ENCODE measurements around the gene LMO1. TPM values are rescaled to one million over a fixed set of nuclear protein-coding genes. Genes with fewer than 3 reads are reported as not detected.

Gene LMO1
- total RNA-seq, 1 donor from 2014 or later, result 1.8 TPM

DNA sequence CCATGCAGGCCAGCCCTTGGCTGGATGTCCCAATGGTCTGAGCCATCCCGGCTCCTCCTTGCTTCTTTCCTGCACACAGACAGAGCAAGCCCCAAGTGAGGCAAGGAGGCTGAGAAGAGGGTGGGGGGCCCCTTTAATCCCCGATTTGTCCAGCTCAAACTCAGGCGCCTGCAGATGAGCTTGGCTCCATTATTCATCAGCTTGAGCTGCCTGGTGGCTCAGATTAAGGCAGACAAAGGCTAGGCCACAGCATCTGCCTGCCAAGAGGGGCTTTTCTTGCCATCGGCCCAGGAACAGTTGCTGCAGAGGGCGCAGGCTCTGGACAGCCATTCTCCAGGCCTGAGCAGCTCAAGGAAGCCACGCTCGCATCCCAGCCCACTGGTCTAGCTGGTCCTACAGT, 35.4 kb downstream of the LMO1 start:
- Mint-ChIP-seq H3K36me3 (ENCODE audit: low read depth) (no peaks in the 10 kb centered on the region), H3K27me3 (ENCODE audit: low read depth) (no peaks in the 10 kb centered on the region), H3K9me3 (no peaks in the 10 kb centered on the region), H3K4me3 (no peak overlapping the region), H3K4me1 (peaks cover 15% of the 10 kb centered on the region), H3K27ac (ENCODE audit: unreplicated experiment) (no peak overlapping the region)
- no peak for DNase-seq (ENCODE audit: low read depth, low spot score)
- TF ChIP-seq, protein P1, sequence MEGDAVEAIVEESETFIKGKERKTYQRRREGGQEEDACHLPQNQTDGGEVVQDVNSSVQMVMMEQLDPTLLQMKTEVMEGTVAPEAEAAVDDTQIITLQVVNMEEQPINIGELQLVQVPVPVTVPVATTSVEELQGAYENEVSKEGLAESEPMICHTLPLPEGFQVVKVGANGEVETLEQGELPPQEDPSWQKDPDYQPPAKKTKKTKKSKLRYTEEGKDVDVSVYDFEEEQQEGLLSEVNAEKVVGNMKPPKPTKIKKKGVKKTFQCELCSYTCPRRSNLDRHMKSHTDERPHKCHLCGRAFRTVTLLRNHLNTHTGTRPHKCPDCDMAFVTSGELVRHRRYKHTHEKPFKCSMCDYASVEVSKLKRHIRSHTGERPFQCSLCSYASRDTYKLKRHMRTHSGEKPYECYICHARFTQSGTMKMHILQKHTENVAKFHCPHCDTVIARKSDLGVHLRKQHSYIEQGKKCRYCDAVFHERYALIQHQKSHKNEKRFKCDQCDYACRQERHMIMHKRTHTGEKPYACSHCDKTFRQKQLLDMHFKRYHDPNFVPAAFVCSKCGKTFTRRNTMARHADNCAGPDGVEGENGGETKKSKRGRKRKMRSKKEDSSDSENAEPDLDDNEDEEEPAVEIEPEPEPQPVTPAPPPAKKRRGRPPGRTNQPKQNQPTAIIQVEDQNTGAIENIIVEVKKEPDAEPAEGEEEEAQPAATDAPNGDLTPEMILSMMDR (conservative IDR thresholded peaks at IDR 0.05), result no peak

- Mint-ChIP-seq H3K4me1 (peaks cover 23% of the 10 kb centered on the region), H3K9me3 (no peaks in the 10 kb centered on the region), H3K4me3 (no peak overlapping the region), H3K36me3 (ENCODE audit: low read depth) (no peaks in the 10 kb centered on the region), H3K27me3 (ENCODE audit: low read depth) (no peaks in the 10 kb centered on the region), H3K27ac (ENCODE audit: unreplicated experiment) (no peak overlapping the region)
- TF ChIP-seq, protein P1 (conservative IDR thresholded peaks at IDR 0.05), result no peak
- no peak for DNase-seq (ENCODE audit: low read depth, low spot score)
Measured at GRCh38 chr11:8227156-8228152, 36.2 kb downstream of the LMO1 start.

DNA sequence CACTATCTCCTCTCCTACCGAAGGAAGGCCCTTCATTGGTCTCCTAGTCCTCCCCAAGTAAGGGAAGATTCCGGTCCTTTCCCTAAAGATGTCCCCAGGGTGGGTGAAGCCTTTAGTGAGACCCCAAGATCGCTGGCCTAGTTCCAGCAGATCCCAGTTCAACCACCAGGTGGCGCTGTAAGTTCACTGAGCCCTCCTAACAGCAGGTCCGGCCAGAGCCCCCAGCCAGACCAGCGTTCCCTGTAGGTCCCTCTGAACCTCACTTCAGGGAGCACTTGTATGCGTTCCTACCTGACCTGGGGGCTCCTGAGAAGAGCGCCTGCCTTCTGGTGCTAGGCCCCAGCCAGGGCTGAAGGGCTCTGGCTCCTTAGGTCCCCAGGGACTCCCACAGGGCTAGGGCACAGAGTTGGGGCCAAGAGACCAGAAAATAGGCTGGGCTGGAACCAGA, 38.1 kb downstream of the LMO1 start:
- Mint-ChIP-seq H3K4me3 (no peak overlapping the region), H3K4me1 (peaks cover 24% of the 10 kb centered on the region), H3K27me3 (ENCODE audit: low read depth) (no peaks in the 10 kb centered on the region), H3K36me3 (ENCODE audit: low read depth) (no peaks in the 10 kb centered on the region), H3K9me3 (no peaks in the 10 kb centered on the region), H3K27ac (ENCODE audit: unreplicated experiment) (no peak overlapping the region)
- TF ChIP-seq, protein P1 (conservative IDR thresholded peaks at IDR 0.05), result peak; percentile 96
- DNase-seq (ENCODE audit: low read depth, low spot score), result peak; percentile 97

DNA sequence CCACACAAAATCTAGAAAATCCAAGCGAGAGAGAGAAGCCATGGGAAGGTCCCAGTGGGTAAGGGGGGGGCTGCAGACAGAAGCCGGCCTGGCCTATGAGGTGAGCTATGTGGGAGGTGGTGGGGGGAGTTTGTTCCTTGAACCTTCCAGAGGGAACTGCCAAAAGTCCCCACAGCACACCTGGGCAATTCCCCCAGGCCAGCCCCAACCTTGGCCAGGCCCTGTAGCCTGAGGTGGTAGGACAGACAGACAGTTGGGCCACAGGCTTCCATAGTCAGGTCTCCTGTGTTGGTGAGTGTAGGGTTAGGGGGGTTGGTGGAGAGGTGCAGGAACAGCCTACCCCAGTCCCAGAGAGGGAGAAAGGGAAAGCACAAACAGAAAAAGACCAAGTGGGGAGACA, 39.0 kb downstream of the LMO1 start:
- Mint-ChIP-seq H3K9me3 (no peaks in the 10 kb centered on the region), H3K4me1 (peaks cover 24% of the 10 kb centered on the region), H3K27me3 (ENCODE audit: low read depth) (no peaks in the 10 kb centered on the region), H3K4me3 (no peak overlapping the region), H3K36me3 (ENCODE audit: low read depth) (no peaks in the 10 kb centered on the region), H3K27ac (ENCODE audit: unreplicated experiment) (no peak overlapping the region)
- TF ChIP-seq, protein P1 (conservative IDR thresholded peaks at IDR 0.05), result no peak
- DNase-seq (ENCODE audit: low read depth, low spot score), result no peak

GRCh38 chr11:8224161-8224591, 39.5 kb downstream of the LMO1 start:
- Mint-ChIP-seq H3K4me3 (no peak overlapping the region), H3K27me3 (ENCODE audit: low read depth) (no peaks in the 10 kb centered on the region), H3K4me1 (peaks cover 27% of the 10 kb centered on the region), H3K27ac (ENCODE audit: unreplicated experiment) (no peak overlapping the region), H3K9me3 (no peaks in the 10 kb centered on the region), H3K36me3 (ENCODE audit: low read depth) (no peaks in the 10 kb centered on the region)
- TF ChIP-seq, protein P1 (conservative IDR thresholded peaks at IDR 0.05), result no peak
- DNase-seq (ENCODE audit: low read depth, low spot score), result no peak

Measured in neural crest cell (in vitro differentiated cells).